Right ventricle myocardium inferior (tissue), 1 donor: ENCODE data around the gene FHAD1. TPM values are rescaled to one million over a fixed set of nuclear protein-coding genes. Genes with fewer than 3 reads are reported as not detected.

ENCODE experiments used
- ATAC-seq: fragments of 200-7000 bp; cut with Tn5 transposase; one replicate; pipeline ENCODE4 v1.9.1; 2020; ENCODE audit warnings: mild to moderate bottlenecking, moderate library complexity
- DNase-seq: peaks from one replicate; pipeline ENCODE4 v3.0.0; 2021; ENCODE audit errors: missing footprints
- intact Hi-C: fragments of 100-400 bp; cut with DNase I; formaldehyde crosslinking; loops from one replicate; pipeline ENCODE4 v1.11.0; 2022
- total RNA-seq: library from RNA; stranded (reverse); fragmentation: NEBNext Ultra II Directional; extraction: Animal tissue kit (Norgen Biotek cat#: 25700); gene quantifications from one replicate; pipeline ENCODE4 v1.2.1, GENCODE V29; 2021
- donor health status: DM: no; HTN: yes; CAD: no; lungs with severe emphysema.

FHAD1 gene
- total RNA-seq, 1 donor from 2014 or later = not detected

GRCh38 chr1:15391366-15391765 is 144.3 kb downstream of the FHAD1 start:
- ATAC-seq (no peak), DNase-seq (no peak)
- intact Hi-C loops = no loop called here

- DNase-seq = no peak
- intact Hi-C loops = no loop called here
- no peak for ATAC-seq
Measured at GRCh38 chr1:15393475-15394257, 146.6 kb downstream of the FHAD1 start.

DNA sequence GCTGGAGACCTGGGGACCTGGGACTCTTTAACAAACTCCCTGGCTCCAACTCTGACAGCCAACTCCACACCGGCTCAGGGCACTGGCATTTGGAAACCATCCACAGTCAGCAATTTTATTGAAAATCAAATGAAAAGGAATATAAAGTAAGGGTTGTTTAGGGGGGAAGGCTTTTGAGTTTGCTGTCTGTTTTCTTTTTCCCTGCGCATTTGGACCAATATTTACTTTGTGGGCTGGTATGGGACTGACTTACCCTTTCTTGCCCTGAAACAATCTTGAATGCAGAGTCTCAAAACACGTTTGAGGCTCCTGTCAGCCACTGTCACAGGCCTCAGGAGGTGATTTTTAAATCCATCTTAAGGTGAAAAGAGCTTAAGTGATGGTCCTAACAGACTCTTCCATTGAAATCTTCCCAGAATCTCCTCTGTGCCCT is 147.3 kb downstream of the FHAD1 start:
- DNase-seq = no peak
- intact Hi-C loops = no loop called here
- ATAC-seq = no peak

GRCh38 chr1:15397236-15397635 is 150.2 kb downstream of the FHAD1 start:
- DNase-seq (no peak), ATAC-seq (no peak)
- intact Hi-C loops = no loop called here

DNA sequence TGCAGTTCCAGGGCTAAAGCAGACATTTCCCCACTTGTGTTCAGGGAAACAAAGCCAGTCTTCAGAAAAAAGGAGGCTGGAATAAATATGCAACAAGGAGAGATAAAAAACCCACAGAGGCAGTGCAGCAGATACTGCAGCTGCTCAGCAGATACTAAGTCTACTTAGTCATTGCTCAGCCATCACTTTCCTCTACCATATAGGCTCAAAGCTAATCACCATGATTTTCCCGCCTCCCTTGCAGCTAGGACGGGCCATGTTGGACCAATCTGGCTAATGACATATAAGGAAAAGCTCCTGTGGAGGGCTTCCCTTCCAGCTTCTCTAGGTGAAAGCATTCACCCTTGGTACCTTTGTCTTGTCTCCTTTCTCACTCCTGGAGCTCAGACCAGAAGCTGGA is 152.7 kb downstream of the FHAD1 start:
- no peak for DNase-seq
- intact Hi-C loops = no loop called here
- no peak for ATAC-seq

- DNase-seq (no peak), ATAC-seq (no peak)
- intact Hi-C loops = no loop called here
Measured at GRCh38 chr1:15400627-15401026, 153.6 kb downstream of the FHAD1 start.

DNA sequence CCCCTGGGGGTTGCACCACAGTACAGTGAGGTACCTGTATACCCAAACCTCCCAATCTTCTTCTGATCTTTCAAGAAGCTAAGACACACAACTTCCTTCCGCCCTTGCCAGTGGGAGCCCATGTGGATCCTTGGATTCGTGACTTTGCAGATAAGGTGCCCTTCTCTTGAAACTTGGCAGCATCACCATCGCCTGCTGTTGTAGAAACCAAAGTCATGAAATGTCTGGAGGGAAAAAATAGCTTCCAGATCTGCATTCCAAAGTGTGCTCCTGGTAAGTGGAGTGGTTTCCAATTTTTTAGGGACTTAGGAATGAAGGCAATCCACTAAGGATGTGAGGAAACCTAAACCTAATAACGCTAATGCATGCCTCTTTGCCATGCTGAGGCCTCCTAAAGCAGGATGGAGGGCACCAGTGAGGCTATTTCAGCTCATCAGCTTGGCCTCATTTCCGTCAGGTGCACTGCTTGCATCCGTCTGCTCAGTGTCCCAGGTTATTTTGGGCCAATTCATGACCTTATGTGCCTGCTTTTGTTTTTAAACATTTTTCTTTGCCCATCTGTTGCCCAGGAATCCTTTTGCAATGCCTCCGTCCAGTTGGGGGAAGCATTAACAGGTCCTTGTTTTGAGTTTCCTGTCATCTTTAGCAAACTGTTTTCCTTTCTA is 154.5 kb downstream of the FHAD1 start:
- DNase-seq (no peak), ATAC-seq (no peak)
- intact Hi-C loops = no loop called here

DNA sequence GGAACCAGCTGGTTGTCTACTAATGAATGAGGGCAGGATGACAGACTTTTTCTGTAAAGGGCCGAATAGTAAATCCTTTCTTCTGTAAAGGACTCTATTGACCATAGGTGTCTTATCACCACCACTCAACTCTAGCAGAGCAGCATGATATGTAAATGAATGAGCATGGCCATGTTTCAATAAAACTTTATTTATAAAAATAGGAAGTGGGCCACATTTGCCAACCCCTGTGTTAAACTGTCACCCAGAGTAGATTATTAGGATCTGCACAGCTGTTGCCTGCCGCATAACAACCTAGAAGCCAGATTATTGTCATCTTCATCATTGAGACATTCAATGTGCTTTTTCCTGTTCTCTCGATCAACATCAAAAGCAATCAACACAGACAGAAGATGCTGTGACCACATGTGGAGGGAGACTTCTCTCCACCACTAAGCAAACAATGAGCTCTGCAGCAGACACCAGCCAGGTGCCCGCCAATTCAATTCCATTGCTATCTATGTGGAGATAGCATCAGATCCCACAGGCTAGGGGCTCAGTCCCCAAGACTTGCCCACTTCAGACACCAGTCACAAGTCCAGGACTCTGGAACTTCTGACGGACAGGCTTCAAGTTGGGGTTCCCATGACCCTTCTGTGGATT is 155.9 kb downstream of the FHAD1 start:
- ATAC-seq = no peak
- intact Hi-C loops = no loop called here

GRCh38 chr1:15403962-15404580 is 157.0 kb downstream of the FHAD1 start:
- ATAC-seq (no peak), DNase-seq (no peak)
- intact Hi-C loops = no loop called here

More for the DNA sequence above, 155.9 kb downstream of the FHAD1 start:
- no peak for DNase-seq

- intact Hi-C loops = no loop called here
- DNase-seq (no peak), ATAC-seq (no peak)
Measured at GRCh38 chr1:15405106-15405850, 158.3 kb downstream of the FHAD1 start.

DNA sequence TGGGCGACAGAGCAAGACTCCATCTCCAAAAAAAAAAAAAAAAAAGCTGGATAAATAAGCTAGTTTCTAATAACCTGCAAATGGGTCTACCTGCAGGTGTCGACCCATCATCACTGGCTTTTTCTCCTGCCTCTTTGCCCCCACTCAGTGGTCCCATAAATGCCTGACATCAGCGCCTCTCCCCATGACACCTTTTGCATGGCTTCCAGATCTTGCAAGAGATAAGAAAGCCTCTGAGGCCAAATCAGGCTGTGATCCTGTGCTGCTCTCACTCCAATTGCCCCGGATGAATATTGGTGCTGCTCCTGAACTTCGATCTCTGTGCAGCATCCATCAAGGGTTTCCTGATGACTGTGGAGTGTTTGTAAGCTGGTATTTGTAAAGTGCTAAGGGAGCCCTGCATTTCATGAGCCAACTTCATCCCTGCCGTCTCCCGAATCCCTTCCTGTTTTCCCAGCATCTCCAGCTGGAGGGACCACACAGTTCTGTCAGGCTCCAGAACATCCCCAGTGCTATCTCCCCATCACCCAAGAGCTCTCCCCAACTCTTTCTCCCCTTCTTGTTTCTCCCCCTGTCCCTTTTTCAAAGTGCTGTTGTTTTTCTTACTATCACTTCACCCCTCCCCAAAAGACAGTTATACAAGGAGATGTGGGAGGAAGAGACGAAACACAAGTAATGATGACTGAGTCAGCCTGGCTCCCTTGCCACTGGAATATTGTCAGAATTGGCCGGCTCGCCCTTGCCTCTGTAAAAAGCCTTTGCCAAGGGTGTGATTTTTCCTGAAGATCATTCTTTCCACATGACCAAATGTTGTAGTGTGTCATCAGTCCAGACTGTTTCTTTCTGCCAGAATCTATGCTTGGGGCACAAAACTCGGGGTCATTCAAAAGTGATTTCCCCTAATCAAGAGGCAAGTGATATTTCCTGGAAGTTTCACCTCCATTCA is 159.9 kb downstream of the FHAD1 start:
- intact Hi-C loops = no loop called here
- DNase-seq = no peak
- peak; percentile 21 for ATAC-seq

GRCh38 chr1:15407580-15407979 is 160.6 kb downstream of the FHAD1 start:
- intact Hi-C loops = no loop called here
- ATAC-seq (no peak), DNase-seq (no peak)

DNA sequence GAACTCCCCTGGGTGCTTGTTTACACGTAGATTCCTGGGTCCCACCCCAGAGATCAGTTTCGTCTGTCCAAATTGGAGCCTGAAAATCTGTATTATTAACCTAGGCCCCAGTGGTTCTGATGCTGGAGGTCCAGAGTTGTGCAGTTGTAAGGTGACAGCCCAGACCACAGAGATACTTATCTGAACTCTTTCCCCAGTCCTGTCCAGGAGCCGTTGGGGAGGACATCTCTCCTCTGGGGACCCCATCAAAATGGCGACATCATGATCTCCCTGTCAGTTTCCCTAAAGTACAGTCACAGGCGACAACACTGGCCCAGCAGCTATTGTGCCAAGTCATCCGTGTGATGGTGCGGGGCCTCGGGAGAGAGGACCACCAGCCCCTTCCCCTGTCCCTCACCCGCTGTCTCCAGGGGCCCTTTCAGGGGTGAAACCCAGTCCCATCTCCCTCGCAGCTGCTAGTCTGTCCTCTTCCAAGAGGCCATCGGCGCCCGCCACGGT is 161.9 kb downstream of the FHAD1 start:
- ATAC-seq = no peak
- no peak for DNase-seq
- intact Hi-C loops = no loop called here

GRCh38 chr1:15409388-15410222 is 162.6 kb downstream of the FHAD1 start, which contains the start of gene EFHD2:
TSS of gene EFHD2 (plus strand) at chr1:15409888. CDS start at chr1:15409972, 84 bp downstream.
- peak; percentile 90 for ATAC-seq
- peak; percentile 95 for DNase-seq
- intact Hi-C loops = no loop called here

- intact Hi-C loops = no loop called here
- ATAC-seq = no peak
- no peak for DNase-seq
Measured at GRCh38 chr1:15410223-15410883, 163.3 kb downstream of the FHAD1 start.

DNA sequence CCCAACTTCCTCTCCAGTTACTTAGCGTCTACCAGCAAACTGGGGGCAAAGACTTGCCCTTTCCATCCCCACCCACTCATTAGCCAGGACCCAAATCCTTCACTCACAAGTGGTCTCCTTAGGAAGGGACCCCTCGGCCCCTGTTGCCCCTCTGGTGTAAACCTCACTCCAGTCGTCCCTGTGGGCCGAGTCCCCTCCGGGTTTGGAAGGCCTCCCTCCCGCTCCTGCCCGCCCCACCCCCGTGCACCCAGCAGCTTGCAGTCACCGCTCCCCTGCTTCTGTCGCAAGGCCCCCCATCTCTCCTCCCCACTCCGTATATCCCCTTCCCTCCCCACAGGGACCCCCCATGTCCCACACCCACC is 163.8 kb downstream of the FHAD1 start:
- ATAC-seq = no peak
- no peak for DNase-seq
- intact Hi-C loops = no loop called here
